Muscle of arm (tissue), 12 donors: Measurements from ENCODE around the gene FAIM2. TPM values are rescaled to one million over a fixed set of nuclear protein-coding genes. Genes with fewer than 3 reads are reported as not detected.

ENCODE experiments used
- DNase-seq: peaks from one replicate; pipeline ENCODE4 v3.0.0-alpha.2; 2013
- polyA plus RNA-seq, 12 donors: library from polyadenylated mRNA; unstranded; fragments of 120-200 nt; gene quantifications; one replicate each; pipeline ENCODE4 v1.2.1, GENCODE V29; 2013; ENCODE audit not compliant: insufficient read length in 12 of 12

The FAIM2 gene
- polyA plus RNA-seq, 12 donors = 7.4 to 10.6 (median 8.7) TPM; not detected in 1

- DNase-seq = no peak
These were observed 17.2 kb upstream of the FAIM2 start for GRCh38 chr12:49920915-49921286.

- no peak for DNase-seq
These were observed 16.7 kb upstream of the FAIM2 start for GRCh38 chr12:49920241-49920914.

GRCh38 chr12:49917788-49918173 lies 14.1 kb upstream of the FAIM2 start:
- DNase-seq = no peak

- DNase-seq = no peak
These were observed 13.6 kb upstream of the FAIM2 start for GRCh38 chr12:49917166-49917787.

- DNase-seq = no peak
These were observed 12.6 kb upstream of the FAIM2 start for GRCh38 chr12:49916129-49916919.

GRCh38 chr12:49912345-49913255 lies 8.9 kb upstream of the FAIM2 start:
- DNase-seq = no peak

GRCh38 chr12:49911213-49911605 lies 7.5 kb upstream of the FAIM2 start:
- DNase-seq = no peak

GRCh38 chr12:49910331-49911212 lies 6.9 kb upstream of the FAIM2 start:
- DNase-seq = no peak

GRCh38 chr12:49909826-49910225 lies 6.1 kb upstream of the FAIM2 start:
- DNase-seq = no peak

- DNase-seq = no peak
These were observed 5.7 kb upstream of the FAIM2 start for GRCh38 chr12:49909356-49909755.

GRCh38 chr12:49907352-49907751 lies 3.7 kb upstream of the FAIM2 start:
- no peak for DNase-seq

GRCh38 chr12:49905718-49906314 lies 2.1 kb upstream of the FAIM2 start:
- no peak for DNase-seq

GRCh38 chr12:49904601-49905000 lies 901 bp upstream of the FAIM2 start:
- DNase-seq = no peak

GRCh38 chr12:49903351-49903699 lies 375 bp downstream of the FAIM2 start:
- no peak for DNase-seq

- DNase-seq = peak; percentile 23
These were observed 1.0 kb downstream of the FAIM2 start for GRCh38 chr12:49902399-49903350.

GRCh38 chr12:49901986-49902385 lies 1.7 kb downstream of the FAIM2 start:
- DNase-seq = no peak

GRCh38 chr12:49901026-49901425 lies 2.7 kb downstream of the FAIM2 start:
- no peak for DNase-seq

GRCh38 chr12:49900371-49900770 lies 3.3 kb downstream of the FAIM2 start:
- no peak for DNase-seq

GRCh38 chr12:49899921-49900320 lies 3.8 kb downstream of the FAIM2 start:
- DNase-seq = no peak
